ENCODE data around the gene AFG1L.

GRCh38 chr6:108251252-108251651 lies 43.6 kb upstream of the AFG1L start:
- no peak for TF ChIP-seq CTCF (IDR thresholded peaks at IDR 0.05; ENCODE audit: low read depth, low read length, missing input control)
- no peak for TF ChIP-seq ZBTB33 (IDR thresholded peaks at IDR 0.05)
- no peak for TF ChIP-seq GABPA (IDR thresholded peaks at IDR 0.05 in 1 of 2, conservative IDR thresholded peaks at IDR 0.05 in 1 of 2)
- TF ChIP-seq RXRA (IDR thresholded peaks at IDR 0.05): no peak
- no peak for TF ChIP-seq RAD21 (IDR thresholded peaks at IDR 0.05)
- TF ChIP-seq REST (IDR thresholded peaks at IDR 0.05): no peak
- TF ChIP-seq MAX (IDR thresholded peaks at IDR 0.05): no peak
- TF ChIP-seq JUND (IDR thresholded peaks at IDR 0.05): no peak
- no peak for TF ChIP-seq ATF3 (IDR thresholded peaks at IDR 0.05)

Data from liver (tissue), 3 donors.